HepG2 (cell line): Measurements from ENCODE around the gene COL8A1. TPM values are rescaled to one million over a fixed set of nuclear protein-coding genes. Genes with fewer than 3 reads are reported as not detected.

Source experiments
- ATAC-seq: fragments of 200-7000 bp; cut with Tn5 transposase; 3 replicates; pipeline ENCODE4 v1.9.1; 2020; ENCODE audit warnings: mild to moderate bottlenecking, moderate library complexity
- BruUV-seq: library from RNA; stranded (reverse); fragments of 400-500 nt; replicated peaks from 2 replicates; lab custom pipeline; 2021; lab: Mats Ljungman, UMichigan
- CTCF ChIA-PET: fragments of 300-600 bp; formaldehyde crosslinking; extraction: SDS; loops from one replicate; lab custom pipeline; 2021; ENCODE audit warnings: low total read pairs, inconsistent platforms, low intra/inter-chr PET ratio; lab: Yijun Ruan, JAX
- POLR2A ChIA-PET: fragments of 350-600 bp; sonication (Branson Sonifier 250); formaldehyde crosslinking; loops from one replicate; lab custom pipeline; 2020; ENCODE audit warnings: antibody characterized with exemption, inconsistent platforms; lab: Yijun Ruan, JAX
- DNase-seq: peaks from one replicate; pipeline ENCODE4 v3.0.0-alpha.2; 2015; ENCODE audit warnings: low spot score
- FAIRE-seq: peaks from 3 replicates; lab custom pipeline; 2011; peaks lifted over from hg19 to GRCh38; lab: Jason Lieb, UNC
- H2AFZ ChIP-seq: one replicate; pipeline ENCODE4 v1.6.1; 2011; ENCODE audit warnings: low read length, inconsistent platforms
- H3K27ac ChIP-seq: fragments of 300-600 bp; 3 replicates; pipeline ENCODE4 v1.8.0; 2011; ENCODE audit warnings: mixed run types, mild to moderate bottlenecking, mixed read lengths, low read length, inconsistent platforms; ENCODE audit not compliant: insufficient read depth; ENCODE audit errors: extremely low read length
- H3K27me3 ChIP-seq, 2 experiments: fragments of 200-600 bp in 1 of 2; 2 replicates in 1 of 2; 3 replicates in 1 of 2; pipeline versions ENCODE4 v1.6.0 to v1.8.0; 2011; ENCODE audit warnings: low read length in 2 of 2, mild to moderate bottlenecking in 2 of 2, moderate library complexity in 2 of 2, inconsistent platforms in 1 of 2; ENCODE audit not compliant: insufficient read depth in 2 of 2, control insufficient read depth in 1 of 2
- H3K36me3 ChIP-seq, 2 experiments: fragments of 200-600 bp in 1 of 2; replicated peaks in 1 of 2; 2 replicates in 1 of 2; 3 replicates in 1 of 2; pipeline versions ENCODE4 v1.5.1 to v1.8.0; 2011; ENCODE audit warnings: low read length in 2 of 2, inconsistent platforms in 1 of 2; ENCODE audit not compliant: insufficient read depth in 2 of 2, control insufficient read depth in 1 of 2
- H3K4me1 ChIP-seq: 2 replicates; pipeline ENCODE4 v1.5.1; 2012; ENCODE audit warnings: low read length, inconsistent platforms; ENCODE audit not compliant: insufficient read depth
- H3K4me2 ChIP-seq: 2 replicates; pipeline ENCODE4 v1.6.0; 2011; ENCODE audit warnings: low read depth, low read length, inconsistent platforms
- H3K4me3 ChIP-seq, 3 experiments: fragments of 200-600 bp in 1 of 3; sonication (generic), shearing (Covaris generic) in 1 of 3; replicated peaks in 1 of 3; 2 replicates each; pipeline ENCODE4 v1.5.1; 2011 to 2016; ENCODE audit warnings: low read length in 3 of 3, inconsistent platforms in 2 of 3, low read depth in 2 of 3, mild to moderate bottlenecking in 2 of 3, control low read depth in 1 of 3, mixed read lengths in 1 of 3; ENCODE audit not compliant: insufficient read depth in 1 of 3
- H3K79me2 ChIP-seq: one replicate; pipeline ENCODE4 v1.6.1; 2011; ENCODE audit warnings: low read length, inconsistent platforms; ENCODE audit not compliant: insufficient read depth
- H3K9ac ChIP-seq: 2 replicates; pipeline ENCODE4 v1.6.0; 2011; ENCODE audit warnings: mild to moderate bottlenecking, low read depth, low read length, inconsistent platforms; ENCODE audit not compliant: insufficient read depth
- H3K9me3 ChIP-seq: 2 replicates; pipeline ENCODE4 v1.5.1; 2012; ENCODE audit warnings: mild to moderate bottlenecking, low read length
- H4K20me1 ChIP-seq: 2 replicates; pipeline ENCODE4 v1.6.0; 2011; ENCODE audit warnings: inconsistent platforms, mild to moderate bottlenecking, low read length, moderate library complexity; ENCODE audit not compliant: insufficient read depth
- CENPBD1 ChIP-seq: sonication (generic); formaldehyde crosslinking; IDR thresholded peaks from 2 replicates; pipeline ENCODE4 v1.8.0; 2022; ENCODE audit warnings: missing genetic modification reagents, low read depth, mild to moderate bottlenecking, borderline replicate concordance
- EZH2 ChIP-seq: conservative IDR thresholded peaks from 2 replicates; pipeline ENCODE4 v1.6.1; 2012; ENCODE audit warnings: mild to moderate bottlenecking, low read depth, low read length, moderate library complexity
- KAT7 ChIP-seq: IDR thresholded peaks from 2 replicates; pipeline ENCODE4 v1.6.1; 2018; ENCODE audit warnings: borderline replicate concordance, missing compliant biosample characterization
- MYPOP ChIP-seq: sonication (generic); formaldehyde crosslinking; IDR thresholded peaks from 2 replicates; pipeline ENCODE4 v1.8.1; 2023; ENCODE audit warnings: mild to moderate bottlenecking, moderate library complexity, missing genetic modification reagents
- POLR2AphosphoS2 ChIP-seq: IDR thresholded peaks from 2 replicates; pipeline ENCODE4 v1.6.1; 2011; ENCODE audit warnings: low read depth, low read length, improper control_type of control experiment
- SIX1 ChIP-seq: sonication (generic); formaldehyde crosslinking; IDR thresholded peaks from 2 replicates; pipeline ENCODE4 v1.4.0; 2020; ENCODE audit warnings: missing genetic modification reagents, borderline replicate concordance
- SP2 ChIP-seq: sonication (generic); formaldehyde crosslinking; IDR thresholded peaks from 2 replicates; pipeline ENCODE4 v1.5.1; 2020; ENCODE audit warnings: mild to moderate bottlenecking, missing genetic modification reagents
- TP53 ChIP-seq: sonication (generic); formaldehyde crosslinking; conservative IDR thresholded peaks from 2 replicates; pipeline ENCODE4 v1.4.0; 2020; ENCODE audit warnings: missing genetic modification reagents
- USF2 ChIP-seq, 2 experiments: sonication (generic) in 1 of 2; formaldehyde crosslinking in 1 of 2; IDR thresholded peaks; 2 replicates each; pipeline versions ENCODE4 v1.5.1 to v1.6.1; 2011 to 2020; ENCODE audit warnings: borderline replicate concordance in 1 of 2, low read depth in 1 of 2, low read length in 1 of 2, mild to moderate bottlenecking in 1 of 2, missing genetic modification reagents in 1 of 2, moderate library complexity in 1 of 2
- ZBTB14 ChIP-seq: sonication (generic); formaldehyde crosslinking; IDR thresholded peaks from 2 replicates; pipeline ENCODE4 v1.4.0; 2020; ENCODE audit warnings: missing genetic modification reagents
- ZNF280B ChIP-seq: sonication (generic); formaldehyde crosslinking; IDR thresholded peaks from 2 replicates; pipeline ENCODE4 v1.5.0; 2020; ENCODE audit warnings: missing genetic modification reagents, mild to moderate bottlenecking, borderline replicate concordance
- ZNF431 ChIP-seq: sonication (generic); formaldehyde crosslinking; IDR thresholded peaks from 2 replicates; pipeline ENCODE4 v1.9.0; 2022; ENCODE audit warnings: missing genetic modification reagents, low read depth, mild to moderate bottlenecking, borderline replicate concordance
- WGBS: methylation state at CpG from one replicate; pipeline ENCODE4 v1.1.6; 2017; ENCODE audit warnings: low lambda C conversion rate; 5-methylcytosine and 5-hydroxymethylcytosine counted together
- in situ Hi-C: cut with HindIII; loops from 2 replicates; pipeline ENCODE4 v1.10.0; 2017; ENCODE audit warnings: low pct_unique_long_range_greater_than_20kb; ENCODE audit not compliant: extremely low pct_ligation_motif_present
- intact Hi-C: fragments of 100-400 bp; cut with micrococcal nuclease; formaldehyde crosslinking; loops from one replicate; pipeline ENCODE4 v1.10.0; 2022; ENCODE audit not compliant: unreplicated experiment
- polyA plus RNA-seq, 8 experiments: library from polyadenylated mRNA; depleted of rRNA in 3 of 8; stranded (reverse) in 7 of 8; unstranded in 1 of 8; fragments of >200 nt; fragmentation: Illumina TruSeq in 4 of 8; extraction: Trizol in 4 of 8; gene quantifications; 2 replicates each; pipeline versions ENCODE4 v1.2.1 to v1.2.3, GENCODE V29; 2011 to 2016; ENCODE audit warnings: low read depth in 4 of 8, missing spikeins in 1 of 8, mixed read lengths in 1 of 8; ENCODE audit not compliant: insufficient read depth in 1 of 8
- total RNA-seq, 5 experiments: library from RNA; depleted of rRNA; stranded (reverse); fragments of >200 nt; fragmentation: Illumina TruSeq; extraction: Trizol; gene quantifications; 2 replicates each; pipeline ENCODE4 v1.2.3, GENCODE V29; 2016; ENCODE audit warnings: low read depth in 1 of 5

The COL8A1 gene
- total and polyA plus RNA-seq, 2 of the 13 experiments (the other 11 are each of a cell fraction or from before 2014, with no cell fraction given): not detected

GRCh38 chr3:99780749-99781148, 142.4 kb downstream of the COL8A1 start:
- WGBS: 0% methylated on average over 3 of the region's 3 CpGs
- Histone ChIP-seq H3K36me3 (no peaks in the 10 kb centered on the region), H3K4me3 (no peak overlapping the region), H4K20me1 (no peaks in the 10 kb centered on the region), H3K4me2 (no peak overlapping the region), H2AFZ (no peak overlapping the region), H3K79me2 (no peaks in the 10 kb centered on the region), H3K4me1 (no peaks in the 10 kb centered on the region), H3K27me3 (no peaks in the 10 kb centered on the region), H3K9ac (no peak overlapping the region), H3K9me3 (no peaks in the 10 kb centered on the region), H3K27ac (no peak overlapping the region)
- FAIRE-seq (no peak), ATAC-seq (no peak), DNase-seq (no peak)
- CTCF ChIA-PET: no interaction called here
- intact Hi-C loops (no loop called here), in situ Hi-C loops (no loop called here)
- no TSS peak for BruUV-seq
- POLR2A ChIA-PET: no interaction called here
- no peak for TF ChIP-seq SIX1 (CRISPR knock-in tag)
- no peak for TF ChIP-seq TP53 (CRISPR knock-in tag)
- no peak for TF ChIP-seq ZNF280B (CRISPR knock-in tag)
- no peak for TF ChIP-seq POLR2AphosphoS2
- no peak for TF ChIP-seq MYPOP (CRISPR knock-in tag)
- no peak for TF ChIP-seq SP2 (CRISPR knock-in tag)
- no peak for TF ChIP-seq USF2 (IDR thresholded peaks at IDR 0.05; ENCODE audit: low read depth, low read length)
- TF ChIP-seq USF2 (CRISPR knock-in tag; IDR thresholded peaks at IDR 0.05; ENCODE audit: borderline replicate concordance): no peak
- TF ChIP-seq ZNF431 (CRISPR knock-in tag): no peak
- no peak for TF ChIP-seq EZH2
- no peak for TF ChIP-seq ZBTB14 (CRISPR knock-in tag)
- no peak for TF ChIP-seq KAT7 (CRISPR knock-in tag)
- TF ChIP-seq CENPBD1 (CRISPR knock-in tag): no peak
